Right cardiac atrium (tissue), 5 donors: Measurements from ENCODE around the gene FAM20C. TPM values are rescaled to one million over a fixed set of nuclear protein-coding genes. Genes with fewer than 3 reads are reported as not detected.

ENCODE experiments used
- ATAC-seq, 2 donors: fragments of 200-7000 bp; cut with Tn5 transposase; one replicate each; pipeline versions ENCODE4 v1.8.0 to v1.9.1; 2020; ENCODE audit warnings: moderate library complexity in 2 of 2, mild to moderate bottlenecking in 1 of 2
- DNase-seq, 3 donors: peaks; one replicate each; pipeline ENCODE4 v3.0.0-alpha.2; 2020
- H3K27ac ChIP-seq: one replicate; pipeline ENCODE4 v1.5.1; 2013; ENCODE audit warnings: mild to moderate bottlenecking, low read length, control low read depth, moderate library complexity
- H3K27me3 ChIP-seq: one replicate; pipeline ENCODE4 v1.6.1; 2013; ENCODE audit not compliant: control insufficient read depth, insufficient read depth
- H3K4me1 ChIP-seq: one replicate; pipeline ENCODE4 v1.6.1; 2013; ENCODE audit warnings: low read length; ENCODE audit not compliant: control insufficient read depth, insufficient read depth
- H3K4me3 ChIP-seq: one replicate; pipeline ENCODE4 v1.5.1; 2013; ENCODE audit warnings: low read length, control low read depth
- H3K9me3 ChIP-seq: one replicate; pipeline ENCODE4 v1.6.1; 2013; ENCODE audit warnings: low read length; ENCODE audit not compliant: control insufficient read depth
- WGBS: extraction: QIAGEN DNeasy Blood & Tissue Kit; methylation state at CpG from one replicate; pipeline ENCODE4 v1.1.7; 2013; 5-methylcytosine and 5-hydroxymethylcytosine counted together
- intact Hi-C, 4 donors: fragments of 100-400 bp; cut with DNase I; formaldehyde crosslinking; loops; one replicate each; pipeline versions ENCODE4 v1.11.0 to v1.14.0; 2022 to 2023
- polyA plus RNA-seq: library from polyadenylated mRNA; stranded (reverse); fragments of 200-250 nt; gene quantifications from one replicate; pipeline ENCODE4 v1.2.3, GENCODE V29; 2013
- total RNA-seq, 4 donors: library from RNA; stranded (reverse); fragmentation: NEBNext Ultra II Directional; extraction: Animal tissue kit (Norgen Biotek cat#: 25700); gene quantifications; one replicate each; pipeline ENCODE4 v1.2.1, GENCODE V29; 2021
- donor health status: healthy with polysubstance abuse.
- donor health status: DM: no; HTN: yes; CAD: no.
- donor health status: DM: no; HTN: no; CAD: no.
- donor health status: DM: no; HTN: yes; CAD: no; lungs with severe emphysema.
- donor health status: DM: yes; HTN: yes; CAD: no.

Gene FAM20C
- total and polyA plus RNA-seq, 5 donors = 17.6 to 46.3 (median 29.7) TPM

GRCh38 chr7:264541-265191, 72.3 kb downstream of the FAM20C start:
- no peaks in the 10 kb centered on the region for H3K27me3 ChIP-seq
- H3K4me1 ChIP-seq = no peaks in the 10 kb centered on the region
- H3K9me3 ChIP-seq = no peaks in the 10 kb centered on the region
- 67% methylated on average over 27 of the region's 27 CpGs for WGBS
- no peak overlapping the region for H3K27ac ChIP-seq
- DNase-seq (peak in 2 of 3 donors; percentile 20 to 40), ATAC-seq (peak in 1 of 2 donors; percentile 8)
- intact Hi-C loops = no loop called here
- H3K4me3 ChIP-seq = no peak overlapping the region

DNA sequence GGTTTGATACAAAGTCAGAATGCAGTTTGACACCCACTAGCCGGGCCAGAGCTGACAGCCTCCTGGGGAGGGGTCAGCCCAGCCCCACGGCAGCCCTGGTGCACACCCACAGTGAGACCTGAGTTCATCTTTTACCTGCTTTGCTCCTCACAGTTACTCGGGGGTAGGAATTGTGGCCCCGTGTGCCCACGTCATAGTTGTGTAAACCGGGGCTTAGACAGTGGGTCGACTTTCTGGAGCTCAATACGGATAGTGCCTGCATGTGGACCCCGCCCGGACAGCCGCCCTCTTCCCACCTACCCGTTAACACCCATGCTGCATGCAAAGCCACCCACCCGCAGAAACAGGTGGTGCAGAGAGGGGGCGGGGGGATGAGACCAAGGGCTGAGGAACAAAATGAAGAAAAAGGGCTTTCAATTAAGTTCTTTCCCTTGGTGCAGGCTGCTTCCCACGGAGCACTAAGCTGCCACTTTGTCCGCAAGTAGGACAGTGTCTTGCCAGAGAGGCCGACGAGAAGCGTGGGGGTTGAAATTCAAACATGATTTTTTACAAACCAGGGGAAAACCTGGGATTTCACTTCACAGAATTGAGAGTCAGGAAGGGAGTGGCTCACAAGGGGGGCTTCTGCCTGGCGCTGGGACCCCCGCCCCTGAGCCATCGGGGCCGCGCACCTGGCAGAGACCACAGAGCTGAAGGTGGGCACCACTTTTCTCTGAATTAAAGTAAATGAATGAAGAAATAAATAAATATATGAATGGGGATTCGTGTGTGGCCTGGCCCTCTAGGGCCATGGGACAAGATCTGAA, 73.0 kb downstream of the FAM20C start:
- Histone ChIP-seq H3K4me3 (no peak overlapping the region), H3K4me1 (no peaks in the 10 kb centered on the region), H3K27me3 (no peaks in the 10 kb centered on the region), H3K9me3 (no peaks in the 10 kb centered on the region), H3K27ac (no peak overlapping the region)
- ATAC-seq (peak; percentile 5 to 15), DNase-seq (peak in 2 of 3 donors; percentile 13 to 50)
- WGBS = 71% methylated on average over 25 of the region's 25 CpGs
- intact Hi-C loops = no loop called here

- 70% methylated on average over 22 of the region's 22 CpGs for WGBS
- intact Hi-C loops = no loop called here
- H3K4me1 ChIP-seq = no peaks in the 10 kb centered on the region
- H3K9me3 ChIP-seq = no peaks in the 10 kb centered on the region
- H3K27ac ChIP-seq = no peak overlapping the region
- DNase-seq (peak in 2 of 3 donors; percentile 18 to 64), ATAC-seq (peak in 1 of 2 donors; percentile 14)
- no peak overlapping the region for H3K4me3 ChIP-seq
- no peaks in the 10 kb centered on the region for H3K27me3 ChIP-seq
Measured at GRCh38 chr7:265998-266850, 73.9 kb downstream of the FAM20C start.

DNA sequence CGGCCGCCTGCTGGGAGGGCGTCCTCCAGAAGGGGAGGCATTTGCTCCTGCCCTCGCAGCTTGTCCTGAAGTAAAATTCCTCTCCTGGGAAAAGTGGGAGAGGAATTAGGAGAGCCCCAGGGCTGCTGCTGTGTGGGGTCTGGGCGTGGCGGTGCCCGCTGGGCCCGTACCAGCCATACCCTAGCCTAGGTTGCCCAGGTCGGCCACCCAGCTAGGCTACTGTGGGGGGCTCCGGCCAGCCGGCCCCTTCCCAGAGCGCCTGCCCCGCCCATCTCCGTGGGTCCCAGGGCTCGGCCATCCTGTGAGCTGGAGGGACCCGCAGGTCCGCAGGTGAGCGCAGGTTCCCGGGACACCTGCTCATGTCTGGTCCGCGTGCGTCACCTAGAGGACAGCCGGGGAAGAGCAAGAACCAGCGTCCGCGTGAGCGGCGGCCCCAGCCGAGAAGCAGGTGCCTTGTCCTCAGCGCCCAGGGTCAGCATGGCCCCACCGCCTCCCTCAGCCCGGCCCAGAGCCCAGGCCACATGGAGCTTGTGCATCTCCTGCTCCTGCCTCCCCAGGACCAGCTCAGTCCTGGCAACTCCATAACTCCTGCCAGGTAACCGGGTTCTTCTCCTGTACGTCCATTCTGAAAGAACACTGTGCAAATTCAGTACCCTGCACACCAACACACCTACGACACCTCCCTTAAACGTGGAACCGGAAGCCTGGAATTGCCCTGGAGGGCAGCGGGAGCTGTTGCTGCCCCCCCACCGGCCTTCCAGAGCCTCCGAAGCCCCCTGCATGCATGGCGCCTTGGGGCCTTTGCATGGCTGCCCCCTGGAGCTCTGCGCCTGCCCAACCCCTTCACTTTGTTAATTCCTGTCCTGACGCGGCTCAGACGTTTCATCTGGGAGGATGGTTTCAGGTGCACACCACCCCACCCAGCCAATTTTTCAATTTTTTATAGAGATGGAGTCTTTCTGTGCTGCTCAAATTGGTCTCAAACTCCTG, 74.8 kb downstream of the FAM20C start:
- ATAC-seq = peak; percentile 15 to 27
- 82% methylated on average over 45 of the region's 45 CpGs for WGBS

DNA sequence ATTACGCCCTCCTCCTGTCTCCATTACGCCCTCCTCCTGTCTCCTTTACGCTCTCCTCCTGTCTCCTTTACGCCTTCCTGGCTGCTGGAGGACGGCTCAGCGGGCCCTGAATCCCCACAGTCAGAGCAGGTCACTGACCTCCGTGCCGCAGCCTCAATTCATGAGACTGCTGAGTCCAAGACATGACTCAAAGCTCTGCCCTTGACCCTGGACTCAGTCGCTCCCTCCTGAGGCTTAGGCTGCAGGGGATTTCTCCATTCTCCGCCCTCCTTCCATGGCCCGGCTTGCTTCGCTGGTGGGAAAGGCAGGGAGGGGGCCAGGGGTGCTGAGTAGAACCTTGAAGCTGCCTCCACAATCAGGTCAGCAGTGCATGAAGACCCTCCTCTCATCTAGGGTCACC, 76.6 kb downstream of the FAM20C start:
- DNase-seq (peak in 2 of 3 donors; percentile 8 to 37), ATAC-seq (no peak)
- Histone ChIP-seq H3K4me1 (no peaks in the 10 kb centered on the region), H3K4me3 (no peak overlapping the region), H3K27me3 (no peaks in the 10 kb centered on the region), H3K9me3 (peaks cover 2% of the 10 kb centered on the region), H3K27ac (no peak overlapping the region)
- intact Hi-C loops = no loop called here
- 88% methylated on average over 12 of the region's 12 CpGs for WGBS

More for the DNA sequence above, 74.8 kb downstream of the FAM20C start:
- intact Hi-C loops = no loop called here
- DNase-seq = peak in 2 of 3 donors; percentile 17 to 55
- Histone ChIP-seq H3K4me3 (no peak overlapping the region), H3K4me1 (no peaks in the 10 kb centered on the region), H3K9me3 (no peaks in the 10 kb centered on the region), H3K27ac (no peak overlapping the region), H3K27me3 (no peaks in the 10 kb centered on the region)

DNA sequence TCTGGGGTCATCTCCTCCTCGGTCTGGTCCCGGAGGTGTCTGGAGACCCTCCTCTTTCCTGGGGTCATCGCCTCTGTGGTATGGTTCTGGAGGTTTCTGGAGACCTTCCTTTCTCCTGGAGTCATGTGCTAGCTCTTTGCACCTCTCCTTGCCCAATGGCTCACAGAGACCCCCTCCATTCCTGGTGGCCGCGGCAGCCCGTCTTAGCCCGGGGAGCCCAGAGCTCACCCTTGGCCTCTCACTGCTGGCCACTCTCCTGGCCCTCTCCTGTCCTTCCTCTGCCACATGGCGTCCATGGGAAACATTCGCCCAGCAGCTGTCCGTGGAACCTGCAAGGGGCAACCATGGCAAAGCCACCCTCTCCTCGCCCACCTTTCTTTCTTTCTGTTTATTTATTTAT, 77.3 kb downstream of the FAM20C start:
- peak in 1 of 3 donors; percentile 2 for DNase-seq
- no peak for ATAC-seq
- H3K9me3 ChIP-seq = peaks cover 2% of the 10 kb centered on the region
- no peaks in the 10 kb centered on the region for H3K4me1 ChIP-seq
- WGBS = 86% methylated on average over 11 of the region's 11 CpGs
- intact Hi-C loops = no loop called here
- no peak overlapping the region for H3K27ac ChIP-seq
- H3K4me3 ChIP-seq = no peak overlapping the region
- no peaks in the 10 kb centered on the region for H3K27me3 ChIP-seq

DNA sequence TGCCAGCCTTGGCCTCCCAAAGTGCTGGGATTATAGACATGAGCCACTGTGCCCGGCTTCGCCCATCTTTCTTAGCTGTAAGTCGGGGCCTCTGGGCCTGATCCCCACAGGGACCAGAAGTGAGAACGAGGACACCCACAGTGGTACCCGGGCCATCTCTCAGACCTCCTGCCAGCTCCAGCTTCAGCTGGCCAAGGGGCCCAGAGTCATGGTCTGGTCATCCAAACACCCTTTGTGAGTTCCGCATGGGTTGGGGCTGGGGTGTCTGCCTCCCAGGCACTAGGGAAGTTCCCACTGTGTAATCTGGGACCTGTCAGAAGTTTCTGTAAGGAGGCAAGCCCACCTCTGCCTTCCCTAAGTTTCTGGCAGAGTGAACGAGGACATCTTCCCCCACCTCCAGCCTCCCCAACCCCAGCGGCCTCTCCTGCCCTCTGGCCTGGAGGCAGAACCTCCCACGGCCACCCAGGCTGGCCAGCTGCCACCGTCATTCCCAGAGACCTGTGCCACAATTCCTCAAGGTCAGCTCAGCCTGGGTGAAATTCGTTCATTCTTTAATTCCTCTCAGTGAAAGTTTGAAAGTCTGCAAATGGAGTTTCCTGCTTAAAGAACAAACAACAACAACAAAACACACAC, 78.1 kb downstream of the FAM20C start:
- no peak overlapping the region for H3K4me3 ChIP-seq
- DNase-seq = peak; percentile 6 to 33 (median 28)
- no peak for ATAC-seq
- H3K9me3 ChIP-seq = peaks cover 2% of the 10 kb centered on the region
- no peaks in the 10 kb centered on the region for H3K4me1 ChIP-seq
- 72% methylated on average over 11 of the region's 11 CpGs for WGBS
- H3K27ac ChIP-seq = no peak overlapping the region
- intact Hi-C loops = no loop called here
- H3K27me3 ChIP-seq = no peaks in the 10 kb centered on the region

DNA sequence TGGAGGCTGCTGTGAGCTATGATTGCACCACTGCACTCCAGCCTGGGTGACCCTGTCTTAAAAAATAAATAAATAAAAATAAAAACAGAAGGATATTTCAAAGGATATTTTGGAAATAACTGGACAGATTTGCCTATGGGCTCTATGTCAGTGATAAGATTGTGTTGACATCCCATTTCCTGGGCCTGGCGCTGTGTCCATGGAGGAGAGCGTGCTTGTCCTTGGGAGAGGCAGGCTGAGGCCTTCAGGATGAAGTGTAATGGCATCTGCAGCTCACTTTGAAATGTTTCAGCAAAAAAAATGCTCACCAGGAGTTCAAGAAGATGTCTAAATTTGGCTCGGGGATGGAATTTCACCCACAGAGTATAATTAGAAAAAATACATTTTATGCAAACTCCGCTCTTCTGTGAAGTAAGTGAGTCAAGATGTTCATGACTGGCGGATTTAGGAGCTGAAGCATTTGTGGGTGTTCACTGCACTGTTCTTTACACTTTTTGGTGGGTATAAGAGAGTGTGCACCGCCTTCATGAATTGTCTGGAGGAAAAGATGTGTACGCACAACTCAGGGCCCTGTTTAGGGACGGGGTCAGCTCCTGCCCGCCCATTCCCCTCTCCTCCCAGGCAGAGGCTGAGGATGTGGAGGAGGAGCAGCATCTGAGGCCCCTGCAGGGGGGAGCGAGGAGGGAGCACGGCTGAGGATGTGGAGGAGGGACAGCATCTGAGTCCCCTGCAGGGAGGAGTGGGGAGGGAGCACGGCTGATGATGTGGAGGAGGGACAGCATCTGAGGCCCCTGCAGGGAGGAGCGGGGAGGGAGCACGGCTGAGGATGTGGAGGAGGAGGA, 79.1 kb downstream of the FAM20C start:
- H3K4me1 ChIP-seq = no peaks in the 10 kb centered on the region
- peak in 1 of 3 donors; percentile 3 for DNase-seq
- H3K4me3 ChIP-seq = no peak overlapping the region
- ATAC-seq = no peak
- intact Hi-C loops = no loop called here
- peaks cover 2% of the 10 kb centered on the region for H3K9me3 ChIP-seq
- no peaks in the 10 kb centered on the region for H3K27me3 ChIP-seq
- H3K27ac ChIP-seq = no peak overlapping the region
- 79% methylated on average over 14 of the region's 14 CpGs for WGBS

GRCh38 chr7:272108-272615, 79.8 kb downstream of the FAM20C start:
- no peak overlapping the region for H3K4me3 ChIP-seq
- intact Hi-C loops = no loop called here
- H3K27ac ChIP-seq = no peak overlapping the region
- DNase-seq = peak in 2 of 3 donors; percentile 6 to 33
- WGBS = 77% methylated on average over 18 of the region's 18 CpGs
- no peaks in the 10 kb centered on the region for H3K27me3 ChIP-seq
- no peak for ATAC-seq
- H3K4me1 ChIP-seq = no peaks in the 10 kb centered on the region
- peaks cover 2% of the 10 kb centered on the region for H3K9me3 ChIP-seq
